ENCODE measurements around the gene GAB2.

DNA sequence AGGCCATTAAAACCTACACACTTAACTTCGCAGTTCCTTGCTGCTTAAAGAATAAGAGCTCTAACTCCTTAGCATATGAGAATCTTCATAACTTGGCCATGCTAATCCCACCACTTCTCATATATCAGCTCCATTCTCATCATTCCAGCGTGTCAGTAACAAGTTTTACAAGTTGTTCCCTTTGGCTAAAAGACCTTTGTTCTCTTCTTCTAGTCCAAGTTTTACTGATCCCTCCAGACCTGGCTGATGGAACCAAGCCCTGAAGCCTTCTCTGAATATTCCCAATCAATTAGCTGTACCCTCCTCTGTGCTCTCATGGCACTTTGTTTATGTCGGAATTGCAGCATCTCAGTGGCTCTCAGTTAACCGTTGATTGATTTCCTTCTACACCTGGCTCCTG is 35.8 kb downstream of the GAB2 start:
- TF ChIP-seq, protein P1, sequence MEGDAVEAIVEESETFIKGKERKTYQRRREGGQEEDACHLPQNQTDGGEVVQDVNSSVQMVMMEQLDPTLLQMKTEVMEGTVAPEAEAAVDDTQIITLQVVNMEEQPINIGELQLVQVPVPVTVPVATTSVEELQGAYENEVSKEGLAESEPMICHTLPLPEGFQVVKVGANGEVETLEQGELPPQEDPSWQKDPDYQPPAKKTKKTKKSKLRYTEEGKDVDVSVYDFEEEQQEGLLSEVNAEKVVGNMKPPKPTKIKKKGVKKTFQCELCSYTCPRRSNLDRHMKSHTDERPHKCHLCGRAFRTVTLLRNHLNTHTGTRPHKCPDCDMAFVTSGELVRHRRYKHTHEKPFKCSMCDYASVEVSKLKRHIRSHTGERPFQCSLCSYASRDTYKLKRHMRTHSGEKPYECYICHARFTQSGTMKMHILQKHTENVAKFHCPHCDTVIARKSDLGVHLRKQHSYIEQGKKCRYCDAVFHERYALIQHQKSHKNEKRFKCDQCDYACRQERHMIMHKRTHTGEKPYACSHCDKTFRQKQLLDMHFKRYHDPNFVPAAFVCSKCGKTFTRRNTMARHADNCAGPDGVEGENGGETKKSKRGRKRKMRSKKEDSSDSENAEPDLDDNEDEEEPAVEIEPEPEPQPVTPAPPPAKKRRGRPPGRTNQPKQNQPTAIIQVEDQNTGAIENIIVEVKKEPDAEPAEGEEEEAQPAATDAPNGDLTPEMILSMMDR (IDR thresholded peaks at IDR 0.05; ENCODE audit: poor library complexity) = no peak
- TF ChIP-seq EZH2 (IDR thresholded peaks at IDR 0.05; ENCODE audit: borderline replicate concordance) = no peak
- TF ChIP-seq EZH2phosphoT487 (IDR thresholded peaks at IDR 0.05; ENCODE audit: low read depth, severe bottlenecking, unreplicated experiment) = no peak

All from hepatocyte (in vitro differentiated cells).